HepG2 (cell line): ENCODE data around the gene SAMD10. TPM values are rescaled to one million over a fixed set of nuclear protein-coding genes. Genes with fewer than 3 reads are reported as not detected.
A peak's percentile ranks its signal among the peaks of the same experiment; 100 is the strongest.

Experiments used
- EED ChIP-seq: sonication (generic); formaldehyde crosslinking; IDR thresholded peaks from 2 replicates; pipeline ENCODE4 v1.5.0; 2020; ENCODE audit warnings: mild to moderate bottlenecking, missing genetic modification reagents
- ETS1 ChIP-seq: sonication (generic); formaldehyde crosslinking; IDR thresholded peaks from 2 replicates; pipeline ENCODE4 v1.4.0; 2020; ENCODE audit warnings: missing genetic modification reagents
- GTF3A ChIP-seq: sonication (generic); formaldehyde crosslinking; conservative IDR thresholded peaks from 2 replicates; pipeline ENCODE4 v1.4.0; 2020; ENCODE audit warnings: mild to moderate bottlenecking, missing genetic modification reagents
- HIVEP1 ChIP-seq: sonication (generic); formaldehyde crosslinking; IDR thresholded peaks from 2 replicates; pipeline ENCODE4 v1.4.0; 2020; ENCODE audit warnings: mild to moderate bottlenecking, missing genetic modification reagents
- HNRNPLL ChIP-seq: fragments of 200-400 bp; formaldehyde crosslinking; IDR thresholded peaks from 2 replicates; pipeline ENCODE4 v1.6.1; 2017; ENCODE audit warnings: mild to moderate bottlenecking, low read depth, low read length; ENCODE audit not compliant: poor library complexity, severe bottlenecking
- IRF1 ChIP-seq: sonication (generic); formaldehyde crosslinking; IDR thresholded peaks from 2 replicates; pipeline ENCODE4 v1.4.0; 2020; ENCODE audit warnings: low read depth, mild to moderate bottlenecking, missing genetic modification reagents
- MIER2 ChIP-seq: IDR thresholded peaks from 2 replicates; pipeline ENCODE4 v1.6.1; 2016; ENCODE audit warnings: missing biosample characterization, missing genetic modification reagents
- NFIC ChIP-seq: IDR thresholded peaks from 2 replicates; pipeline ENCODE4 v1.6.1; 2012; ENCODE audit warnings: mild to moderate bottlenecking, low read length, inconsistent platforms
- POLR2G ChIP-seq: fragments of 200-400 bp; formaldehyde crosslinking; IDR thresholded peaks from 2 replicates; pipeline ENCODE4 v1.6.1; 2018; ENCODE audit warnings: mild to moderate bottlenecking, low read depth, low read length, moderate library complexity
- RBM22 ChIP-seq: fragments of 200-400 bp; formaldehyde crosslinking; optimal IDR thresholded peaks from 2 replicates; pipeline ENCODE3; 2017; ENCODE audit warnings: mild to moderate bottlenecking, low read length, moderate library complexity
- RFX3 ChIP-seq: IDR thresholded peaks from 2 replicates; pipeline ENCODE4 v1.6.1; 2016; ENCODE audit warnings: missing biosample characterization, missing genetic modification reagents
- SAFB2 ChIP-seq: sonication (generic); formaldehyde crosslinking; IDR thresholded peaks from 2 replicates; pipeline ENCODE4 v1.5.1; 2020; ENCODE audit warnings: missing genetic modification reagents, low read depth, mild to moderate bottlenecking, borderline replicate concordance
- ZBTB44 ChIP-seq: sonication (generic); formaldehyde crosslinking; IDR thresholded peaks from 2 replicates; pipeline ENCODE4 v1.4.0; 2020; ENCODE audit warnings: missing genetic modification reagents
- ZFYVE20 ChIP-seq: sonication (generic); formaldehyde crosslinking; IDR thresholded peaks from 2 replicates; pipeline ENCODE4 v1.8.0; 2023; ENCODE audit warnings: low read depth, mild to moderate bottlenecking, moderate library complexity, missing genetic modification reagents, borderline replicate concordance
- ZNF460 ChIP-seq: sonication (generic); formaldehyde crosslinking; IDR thresholded peaks from 2 replicates; pipeline ENCODE4 v1.5.1; 2020; ENCODE audit warnings: missing genetic modification reagents, mild to moderate bottlenecking, borderline replicate concordance
- ZNF644 ChIP-seq: IDR thresholded peaks from 2 replicates; pipeline ENCODE4 v1.6.1; 2016; ENCODE audit warnings: low read depth
- ZNF788 ChIP-seq: sonication (generic); formaldehyde crosslinking; IDR thresholded peaks from 2 replicates; pipeline ENCODE4 v1.5.0; 2020; ENCODE audit warnings: mild to moderate bottlenecking, missing genetic modification reagents, borderline replicate concordance
- ZNF850 ChIP-seq: sonication (generic); formaldehyde crosslinking; conservative IDR thresholded peaks from 2 replicates; pipeline ENCODE4 v1.9.0; 2021; ENCODE audit warnings: mild to moderate bottlenecking, missing genetic modification reagents
- polyA plus RNA-seq, 8 experiments: library from polyadenylated mRNA; depleted of rRNA in 3 of 8; stranded (reverse) in 7 of 8; unstranded in 1 of 8; fragments of >200 nt; fragmentation: Illumina TruSeq in 4 of 8; extraction: Trizol in 4 of 8; gene quantifications; 2 replicates each; pipeline versions ENCODE4 v1.2.1 to v1.2.3, GENCODE V29; 2011 to 2016; ENCODE audit warnings: low read depth in 4 of 8, missing spikeins in 1 of 8, mixed read lengths in 1 of 8; ENCODE audit not compliant: insufficient read depth in 1 of 8
- total RNA-seq, 5 experiments: library from RNA; depleted of rRNA; stranded (reverse); fragments of >200 nt; fragmentation: Illumina TruSeq; extraction: Trizol; gene quantifications; 2 replicates each; pipeline ENCODE4 v1.2.3, GENCODE V29; 2016; ENCODE audit warnings: low read depth in 1 of 5
- TF ChIP-seq, protein P1 (sequence below): IDR thresholded peaks from 2 replicates; pipeline ENCODE4 v1.6.1; 2016; ENCODE audit warnings: control low read depth
- TF ChIP-seq, protein P2 (sequence below): sonication (generic); formaldehyde crosslinking; conservative IDR thresholded peaks from 2 replicates; pipeline ENCODE4 v1.4.0; 2020; ENCODE audit warnings: mild to moderate bottlenecking, missing genetic modification reagents, moderate library complexity

SAMD10 gene
- total and polyA plus RNA-seq, 2 of the 13 experiments (the other 11 are each of a cell fraction or from before 2014, with no cell fraction given): 6.1 to 11.0 TPM

GRCh38 chr20:63980806-63981728, 1.6 kb upstream of the SAMD10 start, which contains the start of gene PRPF6 (continued):
- peak; percentile 95 for TF ChIP-seq HIVEP1 (CRISPR knock-in tag)
- TF ChIP-seq RFX3: peak; percentile 21; the same call in 1 of the 2 replicates
- TF ChIP-seq, protein P1, sequence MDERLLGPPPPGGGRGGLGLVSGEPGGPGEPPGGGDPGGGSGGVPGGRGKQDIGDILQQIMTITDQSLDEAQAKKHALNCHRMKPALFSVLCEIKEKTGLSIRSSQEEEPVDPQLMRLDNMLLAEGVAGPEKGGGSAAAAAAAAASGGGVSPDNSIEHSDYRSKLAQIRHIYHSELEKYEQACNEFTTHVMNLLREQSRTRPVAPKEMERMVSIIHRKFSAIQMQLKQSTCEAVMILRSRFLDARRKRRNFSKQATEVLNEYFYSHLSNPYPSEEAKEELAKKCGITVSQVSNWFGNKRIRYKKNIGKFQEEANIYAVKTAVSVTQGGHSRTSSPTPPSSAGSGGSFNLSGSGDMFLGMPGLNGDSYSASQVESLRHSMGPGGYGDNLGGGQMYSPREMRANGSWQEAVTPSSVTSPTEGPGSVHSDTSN (CRISPR knock-in tag): no peak
- TF ChIP-seq ZFYVE20 (CRISPR knock-in tag): no peak; the same call in 1 of the 2 replicates
- TF ChIP-seq MIER2 (CRISPR knock-in tag): peak; percentile 82
- peak; percentile 83; the same call in 1 of the 2 replicates for TF ChIP-seq SAFB2 (CRISPR knock-in tag)
- no peak for TF ChIP-seq ETS1 (CRISPR knock-in tag)
- peak; percentile 92; the same call in 1 of the 2 replicates for TF ChIP-seq ZBTB44
- TF ChIP-seq EED: no peak
- peak; percentile 98; the same call in 1 of the 2 replicates for TF ChIP-seq ZNF788 (CRISPR knock-in tag)
- peak; percentile 25; the same call in 1 of the 2 replicates for TF ChIP-seq IRF1 (CRISPR knock-in tag)
- TF ChIP-seq RBM22: no peak
- TF ChIP-seq GTF3A: no peak
- TF ChIP-seq ZNF460: 0 out of 2 replicates have a peak, but pooled peaks have one; percentile 22
- peak; percentile 89 for TF ChIP-seq HNRNPLL
- TF ChIP-seq POLR2G: peak; percentile 94
- TF ChIP-seq, protein P2, sequence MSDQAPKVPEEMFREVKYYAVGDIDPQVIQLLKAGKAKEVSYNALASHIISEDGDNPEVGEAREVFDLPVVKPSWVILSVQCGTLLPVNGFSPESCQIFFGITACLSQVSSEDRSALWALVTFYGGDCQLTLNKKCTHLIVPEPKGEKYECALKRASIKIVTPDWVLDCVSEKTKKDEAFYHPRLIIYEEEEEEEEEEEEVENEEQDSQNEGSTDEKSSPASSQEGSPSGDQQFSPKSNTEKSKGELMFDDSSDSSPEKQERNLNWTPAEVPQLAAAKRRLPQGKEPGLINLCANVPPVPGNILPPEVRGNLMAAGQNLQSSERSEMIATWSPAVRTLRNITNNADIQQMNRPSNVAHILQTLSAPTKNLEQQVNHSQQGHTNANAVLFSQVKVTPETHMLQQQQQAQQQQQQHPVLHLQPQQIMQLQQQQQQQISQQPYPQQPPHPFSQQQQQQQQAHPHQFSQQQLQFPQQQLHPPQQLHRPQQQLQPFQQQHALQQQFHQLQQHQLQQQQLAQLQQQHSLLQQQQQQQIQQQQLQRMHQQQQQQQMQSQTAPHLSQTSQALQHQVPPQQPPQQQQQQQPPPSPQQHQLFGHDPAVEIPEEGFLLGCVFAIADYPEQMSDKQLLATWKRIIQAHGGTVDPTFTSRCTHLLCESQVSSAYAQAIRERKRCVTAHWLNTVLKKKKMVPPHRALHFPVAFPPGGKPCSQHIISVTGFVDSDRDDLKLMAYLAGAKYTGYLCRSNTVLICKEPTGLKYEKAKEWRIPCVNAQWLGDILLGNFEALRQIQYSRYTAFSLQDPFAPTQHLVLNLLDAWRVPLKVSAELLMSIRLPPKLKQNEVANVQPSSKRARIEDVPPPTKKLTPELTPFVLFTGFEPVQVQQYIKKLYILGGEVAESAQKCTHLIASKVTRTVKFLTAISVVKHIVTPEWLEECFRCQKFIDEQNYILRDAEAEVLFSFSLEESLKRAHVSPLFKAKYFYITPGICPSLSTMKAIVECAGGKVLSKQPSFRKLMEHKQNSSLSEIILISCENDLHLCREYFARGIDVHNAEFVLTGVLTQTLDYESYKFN (CRISPR knock-in tag): peak; percentile 74
- TF ChIP-seq ZNF850: peak; percentile 88
- no peak for TF ChIP-seq NFIC
- 0 out of 2 replicates have a peak, but pooled peaks have one; percentile 6 for TF ChIP-seq ZNF644 (CRISPR knock-in tag)
